Measurements from ENCODE around the gene SORCS1.

Gene SORCS1

DNA sequence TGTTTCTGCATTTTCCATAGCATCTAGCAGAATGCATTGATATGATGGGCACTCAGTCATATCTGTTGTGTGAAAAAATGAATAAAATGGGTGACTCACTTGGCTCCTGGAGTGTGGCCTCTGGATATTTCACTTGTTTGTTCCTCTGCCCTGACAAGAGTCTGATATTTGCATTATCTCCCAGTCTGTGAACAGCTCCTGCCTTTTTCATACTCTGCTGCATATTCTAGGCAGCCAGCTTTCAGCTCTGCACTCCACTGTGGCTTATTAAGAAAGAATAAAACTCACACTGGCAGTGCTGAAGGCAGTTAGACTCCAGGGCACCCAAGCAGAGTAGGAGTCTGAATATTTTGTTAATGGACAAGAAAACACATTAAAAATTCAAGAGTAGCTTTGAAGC is 623.9 kb downstream of the SORCS1 start:
- no peaks in the 10 kb centered on the region for H3K36me3 ChIP-seq (ENCODE audit: insufficient read depth, low read length)
- H3K9ac ChIP-seq (ENCODE audit: insufficient read length) = no peak overlapping the region
- H3K9me3 ChIP-seq (ENCODE audit: low read depth, low read length) = no peaks in the 10 kb centered on the region
- TF ChIP-seq POLR2AphosphoS5 (IDR thresholded peaks at IDR 0.05; ENCODE audit: borderline replicate concordance, low read depth, low read length) (no peak), EZH2 (IDR thresholded peaks at IDR 0.05) (no peak), FOXP2 (optimal IDR thresholded peaks at IDR 0.05; ENCODE audit: control extremely low read depth, extremely low read length, insufficient read depth) (no peak)
- H3K27ac ChIP-seq = no peak overlapping the region
- no peak for DNase-seq (ENCODE audit: low read depth, low spot score)
- no peak overlapping the region for H3K4me3 ChIP-seq

DNA sequence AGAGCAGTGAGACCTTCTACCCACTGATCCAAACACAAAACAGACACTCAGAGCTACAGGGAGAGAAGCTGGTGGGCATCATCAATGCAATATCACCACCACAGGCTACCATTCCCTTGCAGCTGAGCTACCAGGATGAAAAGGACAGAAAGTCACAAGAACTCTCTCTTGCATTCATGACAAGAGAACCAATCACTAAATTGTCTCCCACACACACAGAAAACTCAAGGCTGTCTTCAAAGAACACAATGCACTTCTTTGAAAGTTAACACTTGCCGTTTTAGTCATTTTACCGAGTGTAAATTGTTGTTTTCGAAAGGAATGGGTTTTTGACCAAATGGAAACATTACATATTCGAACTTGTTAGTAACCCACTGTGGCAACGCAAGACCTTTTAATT is 626.6 kb downstream of the SORCS1 start:
- H3K9ac ChIP-seq (ENCODE audit: insufficient read length) = no peak overlapping the region
- no peak for DNase-seq (ENCODE audit: low read depth, low spot score)
- H3K36me3 ChIP-seq (ENCODE audit: insufficient read depth, low read length) = no peaks in the 10 kb centered on the region
- no peaks in the 10 kb centered on the region for H3K9me3 ChIP-seq (ENCODE audit: low read depth, low read length)
- TF ChIP-seq POLR2AphosphoS5 (IDR thresholded peaks at IDR 0.05; ENCODE audit: borderline replicate concordance, low read depth, low read length) (no peak), EZH2 (IDR thresholded peaks at IDR 0.05) (no peak), FOXP2 (optimal IDR thresholded peaks at IDR 0.05; ENCODE audit: control extremely low read depth, extremely low read length, insufficient read depth) (no peak)
- H3K4me3 ChIP-seq = no peak overlapping the region
- H3K27ac ChIP-seq = no peak overlapping the region

DNA sequence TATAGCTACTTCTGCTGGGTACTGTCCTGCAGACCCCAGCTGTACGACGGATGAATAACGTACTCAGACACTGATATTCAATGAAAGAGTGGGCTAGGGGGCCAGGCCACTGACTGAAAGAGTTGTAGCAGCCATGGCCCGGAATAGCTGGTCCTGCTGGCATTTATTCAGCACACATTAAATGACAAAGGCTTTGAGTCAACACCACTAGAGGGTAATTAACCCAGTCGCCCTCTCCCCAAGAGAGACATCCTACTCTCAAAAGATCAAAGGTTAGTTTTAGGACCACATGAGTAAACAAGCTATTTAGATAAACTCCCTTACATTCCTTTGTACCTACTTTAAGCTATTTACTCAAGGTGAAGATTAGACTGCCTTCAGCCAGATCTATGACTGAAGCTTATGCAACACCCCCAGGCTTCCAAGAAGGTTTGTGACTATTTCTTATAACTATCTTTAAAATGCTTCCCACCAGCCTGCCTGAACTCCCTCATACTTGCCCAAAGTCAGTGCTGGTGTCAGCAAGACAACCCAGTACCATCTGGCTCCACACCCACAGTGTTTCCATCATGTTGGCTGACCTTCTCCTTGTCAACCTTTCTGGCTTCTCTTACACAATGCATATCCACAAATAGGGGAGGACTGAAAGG is 629.1 kb downstream of the SORCS1 start:
- Histone ChIP-seq H3K27ac (no peak overlapping the region), H3K9me3 (ENCODE audit: low read depth, low read length) (no peaks in the 10 kb centered on the region), H3K36me3 (ENCODE audit: insufficient read depth, low read length) (no peaks in the 10 kb centered on the region), H3K9ac (ENCODE audit: insufficient read length) (no peak overlapping the region), H3K4me3 (no peak overlapping the region)
- DNase-seq (ENCODE audit: low read depth, low spot score) = no peak
- TF ChIP-seq FOXP2 (optimal IDR thresholded peaks at IDR 0.05; ENCODE audit: control extremely low read depth, extremely low read length, insufficient read depth) = no peak
- TF ChIP-seq EZH2 (IDR thresholded peaks at IDR 0.05) = no peak
- TF ChIP-seq POLR2AphosphoS5 (IDR thresholded peaks at IDR 0.05; ENCODE audit: borderline replicate concordance, low read depth, low read length) = no peak

DNA sequence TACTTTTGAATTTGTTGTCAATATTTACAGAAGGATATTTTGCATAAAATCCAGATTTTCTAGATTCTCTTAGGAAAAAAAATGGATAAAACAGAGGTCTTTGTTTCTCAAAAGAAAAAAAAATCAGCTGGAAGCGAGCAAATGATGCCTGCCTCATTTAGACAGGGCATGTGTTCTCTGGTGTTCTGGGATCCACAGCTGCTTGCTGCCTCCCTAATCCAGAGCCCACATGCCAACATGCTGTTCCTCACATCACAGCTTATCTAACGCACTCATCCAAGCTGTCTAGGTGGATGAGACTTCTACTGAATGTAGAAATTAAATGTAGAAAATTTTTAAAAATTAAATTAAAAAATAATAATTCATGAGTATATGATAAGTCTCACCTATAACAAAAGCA is 630.1 kb downstream of the SORCS1 start:
- Histone ChIP-seq H3K27ac (no peak overlapping the region), H3K4me3 (no peak overlapping the region), H3K9me3 (ENCODE audit: low read depth, low read length) (no peaks in the 10 kb centered on the region), H3K9ac (ENCODE audit: insufficient read length) (no peak overlapping the region), H3K36me3 (ENCODE audit: insufficient read depth, low read length) (no peaks in the 10 kb centered on the region)
- TF ChIP-seq FOXP2 (optimal IDR thresholded peaks at IDR 0.05; ENCODE audit: control extremely low read depth, extremely low read length, insufficient read depth) (no peak), POLR2AphosphoS5 (IDR thresholded peaks at IDR 0.05; ENCODE audit: borderline replicate concordance, low read depth, low read length) (no peak), EZH2 (IDR thresholded peaks at IDR 0.05) (no peak)
- no peak for DNase-seq (ENCODE audit: low read depth, low spot score)

DNA sequence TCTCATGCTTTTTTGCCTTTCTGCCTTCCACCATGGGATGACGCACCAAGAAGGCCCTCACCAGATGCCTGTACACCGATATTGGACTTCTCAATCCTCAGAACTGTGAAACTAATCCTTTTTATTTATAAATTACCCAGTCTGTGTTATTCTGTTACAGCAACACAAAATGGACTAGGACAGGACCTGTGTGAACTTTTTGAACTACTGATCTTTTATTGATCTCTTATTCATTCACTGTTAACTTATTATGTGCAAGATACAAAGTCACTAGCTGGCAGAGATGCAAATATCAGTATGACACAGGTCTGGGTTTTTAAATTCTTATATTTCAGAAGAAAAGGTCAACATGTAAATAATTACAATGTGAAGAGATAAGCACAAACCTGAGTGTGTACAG is 635.8 kb downstream of the SORCS1 start:
- TF ChIP-seq POLR2AphosphoS5 (IDR thresholded peaks at IDR 0.05; ENCODE audit: borderline replicate concordance, low read depth, low read length) (no peak), FOXP2 (optimal IDR thresholded peaks at IDR 0.05; ENCODE audit: control extremely low read depth, extremely low read length, insufficient read depth) (no peak), EZH2 (IDR thresholded peaks at IDR 0.05) (no peak)
- Histone ChIP-seq H3K36me3 (ENCODE audit: insufficient read depth, low read length) (no peaks in the 10 kb centered on the region), H3K9ac (ENCODE audit: insufficient read length) (no peak overlapping the region), H3K27ac (no peak overlapping the region), H3K9me3 (ENCODE audit: low read depth, low read length) (no peaks in the 10 kb centered on the region), H3K4me3 (no peak overlapping the region)
- no peak for DNase-seq (ENCODE audit: low read depth, low spot score)

DNA sequence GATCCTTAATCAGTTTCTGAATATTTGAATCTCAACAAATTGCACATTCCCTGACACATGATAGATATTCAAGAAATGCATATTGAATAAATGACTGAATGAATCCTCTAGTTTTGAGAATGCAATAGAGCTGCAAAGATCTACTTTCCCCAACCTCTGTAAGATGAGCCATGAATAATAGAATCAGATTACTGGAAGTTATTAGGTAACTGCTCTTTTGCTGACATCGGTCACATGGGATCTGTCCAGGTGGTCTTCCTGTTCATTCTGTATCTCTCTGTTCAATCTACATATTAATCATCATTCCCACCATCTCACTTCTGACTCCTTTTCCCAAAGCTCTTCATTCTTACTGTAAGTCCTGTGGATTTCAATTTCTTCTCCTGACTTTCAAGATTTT is 638.7 kb downstream of the SORCS1 start:
- Histone ChIP-seq H3K9ac (ENCODE audit: insufficient read length) (no peak overlapping the region), H3K27ac (no peak overlapping the region), H3K9me3 (ENCODE audit: low read depth, low read length) (no peaks in the 10 kb centered on the region), H3K4me3 (no peak overlapping the region), H3K36me3 (ENCODE audit: insufficient read depth, low read length) (no peaks in the 10 kb centered on the region)
- no peak for DNase-seq (ENCODE audit: low read depth, low spot score)
- TF ChIP-seq FOXP2 (optimal IDR thresholded peaks at IDR 0.05; ENCODE audit: control extremely low read depth, extremely low read length, insufficient read depth) (no peak), POLR2AphosphoS5 (IDR thresholded peaks at IDR 0.05; ENCODE audit: borderline replicate concordance, low read depth, low read length) (no peak), EZH2 (IDR thresholded peaks at IDR 0.05) (no peak)
